H9 (cell line): Measurements from ENCODE around the gene TIMM10. TPM values are rescaled to one million over a fixed set of nuclear protein-coding genes. Genes with fewer than 3 reads are reported as not detected.
A peak's percentile ranks its signal among the peaks of the same experiment; 100 is the strongest.

Source experiments
- DNase-seq: peaks from one replicate; pipeline ENCODE4 v3.0.0-alpha.2; 2017
- H2AFZ ChIP-seq: one replicate; pipeline ENCODE4 v1.6.1; 2013; ENCODE audit warnings: mild to moderate bottlenecking, low read length, control low read depth, moderate library complexity
- H2AK5ac ChIP-seq: 2 replicates; pipeline ENCODE4 v1.6.1; 2013; ENCODE audit warnings: low read length, control low read depth, mixed read lengths; ENCODE audit not compliant: insufficient read length
- H2BK120ac ChIP-seq: one replicate; pipeline ENCODE4 v1.6.1; 2013; ENCODE audit warnings: low read depth, mild to moderate bottlenecking, low read length, control low read depth, inconsistent platforms; ENCODE audit not compliant: poor library complexity, severe bottlenecking
- H2BK12ac ChIP-seq: 2 replicates; pipeline ENCODE4 v1.6.1; 2013; ENCODE audit warnings: low read length, control low read depth, mixed read lengths, low read depth; ENCODE audit not compliant: insufficient read length
- H2BK15ac ChIP-seq: 2 replicates; pipeline ENCODE4 v1.6.1; 2013; ENCODE audit warnings: low read depth, low read length, control low read depth
- H2BK20ac ChIP-seq: one replicate; pipeline ENCODE4 v1.6.1; 2013; ENCODE audit warnings: low read depth, mild to moderate bottlenecking, low read length, control low read depth, inconsistent platforms; ENCODE audit not compliant: poor library complexity, severe bottlenecking
- H2BK5ac ChIP-seq: 2 replicates; pipeline ENCODE4 v1.6.1; 2013; ENCODE audit warnings: low read length, control low read depth, mixed read lengths; ENCODE audit not compliant: insufficient read length
- H3K14ac ChIP-seq: 2 replicates; pipeline ENCODE4 v1.6.1; 2013; ENCODE audit warnings: low read length, control low read depth; ENCODE audit not compliant: insufficient read depth
- H3K18ac ChIP-seq: 2 replicates; pipeline ENCODE4 v1.6.1; 2013; ENCODE audit warnings: low read depth, mild to moderate bottlenecking, mixed read lengths, low read length, control low read depth; ENCODE audit not compliant: insufficient read length
- H3K23ac ChIP-seq: 2 replicates; pipeline ENCODE4 v1.6.1; 2013; ENCODE audit warnings: low read length, control low read depth, mixed read lengths, low read depth; ENCODE audit not compliant: insufficient read length
- H3K23me2 ChIP-seq: 2 replicates; pipeline ENCODE4 v1.6.1; 2013; ENCODE audit warnings: low read depth, mild to moderate bottlenecking, mixed read lengths, low read length, control low read depth; ENCODE audit not compliant: insufficient read length, poor library complexity, severe bottlenecking
- H3K27ac ChIP-seq: 2 replicates; pipeline ENCODE4 v1.5.1; 2013; ENCODE audit warnings: low read length, control low read depth, mixed read lengths, low read depth; ENCODE audit not compliant: insufficient read length
- H3K27me3 ChIP-seq: 2 replicates; pipeline ENCODE4 v1.6.1; 2013; ENCODE audit warnings: low read length, control low read depth, inconsistent platforms; ENCODE audit not compliant: insufficient read depth
- H3K4ac ChIP-seq: 2 replicates; pipeline ENCODE4 v1.6.1; 2013; ENCODE audit warnings: low read depth, mild to moderate bottlenecking, control low read depth, inconsistent platforms, low read length, moderate library complexity
- H3K4me1 ChIP-seq: 2 replicates; pipeline ENCODE4 v1.6.1; 2013; ENCODE audit warnings: low read length, control low read depth, inconsistent platforms; ENCODE audit not compliant: insufficient read depth
- H3K4me2 ChIP-seq: 2 replicates; pipeline ENCODE4 v1.6.1; 2013; ENCODE audit warnings: low read length, control low read depth, mixed read lengths; ENCODE audit not compliant: insufficient read length, insufficient read depth
- H3K56ac ChIP-seq: 2 replicates; pipeline ENCODE4 v1.6.1; 2013; ENCODE audit warnings: low read depth, mild to moderate bottlenecking, mixed read lengths, low read length, control low read depth; ENCODE audit not compliant: insufficient read length
- H3K79me1 ChIP-seq: 2 replicates; pipeline ENCODE4 v1.6.1; 2013; ENCODE audit warnings: low read depth, mild to moderate bottlenecking, moderate library complexity, low read length, control low read depth, inconsistent platforms; ENCODE audit not compliant: insufficient read depth, poor library complexity, severe bottlenecking
- H3K79me2 ChIP-seq: 2 replicates; pipeline ENCODE4 v1.6.1; 2013; ENCODE audit warnings: low read length, control low read depth, inconsistent platforms; ENCODE audit not compliant: insufficient read depth
- H3K9ac ChIP-seq: 2 replicates; pipeline ENCODE4 v1.6.1; 2013; ENCODE audit warnings: low read length, control low read depth, mixed read lengths; ENCODE audit not compliant: insufficient read length; ENCODE audit errors: extremely low read depth
- H3K9me3 ChIP-seq: one replicate; pipeline ENCODE4 v1.6.1; 2013; ENCODE audit warnings: low read depth, low read length, inconsistent platforms; ENCODE audit not compliant: control insufficient read depth
- H3T11ph ChIP-seq: one replicate; pipeline ENCODE4 v1.6.1; 2013; ENCODE audit warnings: mild to moderate bottlenecking, low read length, control low read depth, inconsistent platforms
- H4K20me1 ChIP-seq: one replicate; pipeline ENCODE4 v1.6.1; 2013; ENCODE audit not compliant: control insufficient read depth, insufficient read length, insufficient read depth
- H4K5ac ChIP-seq: 2 replicates; pipeline ENCODE4 v1.6.1; 2013; ENCODE audit warnings: low read depth, mild to moderate bottlenecking, mixed read lengths, low read length, control low read depth; ENCODE audit not compliant: insufficient read length
- H4K8ac ChIP-seq: replicated peaks from 2 replicates; pipeline ENCODE4 v1.6.1; 2013; ENCODE audit warnings: low read length, control low read depth, mixed read lengths, low read depth; ENCODE audit not compliant: insufficient read length
- H4K91ac ChIP-seq: 2 replicates; pipeline ENCODE4 v1.6.1; 2013; ENCODE audit warnings: low read depth, mild to moderate bottlenecking, moderate library complexity, mixed read lengths, low read length, control low read depth; ENCODE audit not compliant: insufficient read length
- H3K27ac Mint-ChIP-seq, 3 experiments: 2 replicates in 2 of 3; 3 replicates in 1 of 3; pipeline ENCODE4 v1.8.0; 2020 to 2021; ENCODE audit warnings: mixed read lengths in 3 of 3, mild to moderate bottlenecking in 1 of 3, moderate library complexity in 1 of 3
- H3K27me3 Mint-ChIP-seq: 2 replicates; pipeline ENCODE4 v1.8.0; 2021; ENCODE audit warnings: low read depth, mild to moderate bottlenecking, moderate library complexity, mixed read lengths
- H3K36me3 Mint-ChIP-seq, 3 experiments: 2 replicates in 2 of 3; 3 replicates in 1 of 3; pipeline ENCODE4 v1.8.0; 2020 to 2021; ENCODE audit warnings: low read depth in 3 of 3, mixed read lengths in 3 of 3; ENCODE audit not compliant: insufficient read depth in 1 of 3
- H3K4me1 Mint-ChIP-seq, 2 experiments: 2 replicates each; pipeline ENCODE4 v1.8.0; 2020; ENCODE audit warnings: mixed read lengths in 2 of 2
- H3K4me3 Mint-ChIP-seq, 2 experiments: 2 replicates in 1 of 2; 3 replicates in 1 of 2; pipeline ENCODE4 v1.8.0; 2020 to 2021; ENCODE audit warnings: mild to moderate bottlenecking in 2 of 2, mixed read lengths in 2 of 2, moderate library complexity in 1 of 2
- H3K9me3 Mint-ChIP-seq, 2 experiments: 2 replicates in 1 of 2; 3 replicates in 1 of 2; pipeline ENCODE4 v1.8.0; 2020; ENCODE audit warnings: mild to moderate bottlenecking in 2 of 2, mixed read lengths in 2 of 2, moderate library complexity in 1 of 2
- CTCF ChIP-seq: fragments of 200-600 bp; sonication (generic); conservative IDR thresholded peaks from 3 replicates; pipeline ENCODE4 v1.8.0; 2021; ENCODE audit warnings: antibody characterized with exemption, mild to moderate bottlenecking
- WGBS: extraction: QIAGEN DNeasy Blood & Tissue Kit; methylation state at CpG from one replicate; pipeline ENCODE4 v1.1.7; 2013; ENCODE audit warnings: missing lambda C conversion rate, low lambda C conversion rate, mixed read lengths; ENCODE audit not compliant: insufficient read length; ENCODE audit errors: extremely low coverage; 5-methylcytosine and 5-hydroxymethylcytosine counted together
- total RNA-seq: library from RNA; stranded (reverse); gene quantifications from 2 replicates; pipeline ENCODE4 v1.2.1, GENCODE V29; 2021

Gene TIMM10
- total RNA-seq, 1 experiment from 2014 or later: 130 TPM

- Histone ChIP-seq H2BK20ac (no peak overlapping the region), H4K8ac (no peak overlapping the region), H3K4me1 (peaks cover 2% of the 10 kb centered on the region), H3K79me1 (no peaks in the 10 kb centered on the region), H3T11ph (no peak overlapping the region), H3K4me2 (peak overlapping the region; percentile 63), H3K4ac (no peak overlapping the region), H3K23me2 (peaks cover 16% of the 10 kb centered on the region), H4K5ac (no peak overlapping the region), H2AFZ (no peak overlapping the region), H3K27me3 (no peaks in the 10 kb centered on the region), H3K9ac (no peak overlapping the region), H2BK5ac (no peak overlapping the region), H3K79me2 (no peaks in the 10 kb centered on the region), H3K9me3 (no peaks in the 10 kb centered on the region), H2AK5ac (no peak overlapping the region), H3K56ac (no peak overlapping the region), H3K27ac (no peak overlapping the region), H2BK12ac (no peak overlapping the region), H2BK120ac (no peak overlapping the region), H3K18ac (no peak overlapping the region), H3K14ac (no peak overlapping the region), H4K91ac (no peak overlapping the region), H3K23ac (no peak overlapping the region), H4K20me1 (no peaks in the 10 kb centered on the region), H2BK15ac (no peak overlapping the region)
- Mint-ChIP-seq H3K27me3 (peaks cover 51% of the 10 kb centered on the region), H3K27ac (peak overlapping the region in 1 of 3 experiments; percentile 57; a peak in 2 of 7 replicates), H3K9me3 (0 out of 5 replicates have a peak, but pooled peaks cover 0 to 3% of the 10 kb centered on the region in 2 experiments), H3K36me3 (peaks cover 0 to 4% (median 0%) of the 10 kb centered on the region in 3 experiments; a peak in 3 of 7 replicates), H3K4me1 (peaks cover 10 to 13% of the 10 kb centered on the region in 2 experiments; a peak in 2 of 4 replicates), H3K4me3 (peak overlapping the region; percentile 90 to 98)
- no peak for TF ChIP-seq CTCF
- no peak for DNase-seq
- WGBS: no CpG with 5 or more reads among the region's 5 CpGs
Observed at GRCh38 chr11:57516061-57516443, 14.5 kb downstream of the TIMM10 start.
